Stimulated activated CD4-positive, alpha-beta T cell treated with anti-CD3 and anti-CD28 coated beads, TNF-alpha, amount 100 ng/mL, for 24 hours (primary cell): ENCODE results near the gene ZNF124.
"Not testable (repeated sequence)": the region's sequence is repeated elsewhere in the genome, so short reads cannot be mapped to it uniquely, and the experiment has no call there.

ENCODE experiments used
- DNase-seq, 3 experiments: peaks; one replicate each; pipeline ENCODE4 v3.0.0-alpha.2; 2020; ENCODE audit warnings: low read depth in 3 of 3

ZNF124 gene

DNA sequence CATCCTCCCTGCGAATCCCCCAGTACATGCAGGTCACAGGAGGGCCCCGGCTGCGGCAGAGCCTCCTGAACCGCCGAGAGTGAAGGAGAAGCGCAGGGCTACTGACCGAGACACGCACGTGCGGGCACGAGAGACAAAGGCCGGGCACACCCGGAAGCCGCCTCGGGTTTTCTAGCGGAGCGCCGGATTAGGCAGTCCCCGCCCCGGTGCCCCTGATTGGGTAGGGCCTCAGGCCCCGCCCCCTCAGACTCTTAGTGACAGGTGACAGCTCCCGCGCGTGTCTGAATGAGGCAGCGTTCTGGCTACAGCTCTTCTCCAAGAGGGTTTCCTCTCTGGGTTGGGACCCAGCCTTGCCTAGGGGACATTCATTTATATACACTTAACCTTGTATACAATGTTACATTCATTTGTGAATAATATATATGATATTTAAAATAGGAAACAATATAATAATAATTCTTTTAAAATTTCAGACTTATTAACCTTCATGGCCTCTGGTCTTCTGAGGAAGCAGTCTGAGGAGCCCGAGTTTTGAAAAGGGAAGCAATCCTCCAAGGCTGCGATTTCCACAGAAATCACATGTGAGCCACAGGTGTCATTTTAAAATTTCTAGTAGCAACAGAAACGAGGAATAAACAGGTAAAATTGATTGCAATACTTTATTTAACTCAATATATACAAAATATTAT is at the start of gene ZNF124:
TSS of gene ZNF124 (minus strand) at position 146 of the 689 bp plus-strand sequence. CDS start at position 3, 143 bp downstream.
- DNase-seq, result not testable (repeated sequence)

DNA sequence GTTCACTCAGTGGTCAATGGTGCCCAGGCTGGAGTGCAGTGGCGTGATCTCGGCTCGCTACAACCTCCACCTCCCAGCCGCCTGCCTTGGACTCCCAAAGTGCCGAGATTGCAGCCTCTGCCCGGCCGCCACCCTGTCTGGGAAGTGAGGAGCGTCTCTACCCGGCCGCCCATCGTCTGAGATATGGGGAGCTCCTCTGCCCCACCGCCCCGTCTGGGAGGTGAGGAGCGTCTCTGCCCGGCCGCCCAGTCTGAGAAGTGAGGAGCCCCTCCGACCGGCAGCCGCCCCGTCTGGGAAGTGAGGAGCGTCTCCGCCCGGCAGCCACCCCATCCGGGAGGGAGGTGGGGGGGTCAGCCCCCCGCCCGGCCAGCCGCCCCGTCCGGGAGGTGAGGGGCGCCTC is 48.5 kb upstream of the ZNF124 start:
- DNase-seq, result not testable (repeated sequence)

DNA sequence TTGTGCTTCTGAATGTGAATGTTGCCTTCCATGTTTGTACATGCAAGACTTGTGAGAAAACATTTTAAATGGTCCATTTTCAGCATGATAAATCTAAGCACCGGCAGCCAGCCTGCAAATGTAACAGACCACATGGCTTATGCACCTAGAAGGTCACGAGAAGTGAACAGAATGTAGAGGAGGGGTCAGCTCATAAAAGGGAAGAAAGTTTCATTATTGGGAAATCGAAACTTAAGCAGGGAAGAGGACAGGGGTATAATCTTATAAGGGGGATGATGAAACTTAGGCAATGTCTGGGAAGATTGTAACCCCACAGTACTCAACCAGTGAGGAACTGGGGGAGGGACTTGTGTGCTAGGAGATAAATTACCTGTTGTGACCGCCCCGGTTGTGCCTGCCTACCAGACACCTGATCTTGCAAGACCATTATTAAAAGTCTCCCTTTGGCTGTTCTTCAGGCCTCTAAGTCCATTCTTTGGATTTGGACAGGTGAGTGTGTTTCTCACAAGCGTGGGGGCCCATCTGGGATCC is 46.4 kb upstream of the ZNF124 start:
- no peak for DNase-seq

DNA sequence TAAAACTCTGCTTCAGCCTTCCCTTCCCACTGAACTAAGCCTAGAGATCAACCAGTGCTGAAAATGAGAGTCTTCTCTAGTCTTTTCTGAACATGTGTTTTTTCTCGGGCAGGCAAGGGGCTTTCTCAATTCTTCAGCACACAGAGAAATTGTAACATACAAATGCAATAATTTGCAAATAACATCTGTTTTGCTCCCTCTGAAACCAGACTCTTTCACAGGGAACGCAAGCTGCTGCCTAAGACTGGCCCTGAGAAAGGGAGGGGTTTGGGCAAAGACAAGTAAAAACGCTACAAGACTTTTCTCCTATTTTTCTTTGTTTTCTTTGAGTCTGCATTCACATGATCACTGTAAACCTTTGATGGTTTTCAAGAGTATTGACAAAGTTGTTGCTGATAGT is 44.4 kb upstream of the ZNF124 start:
- DNase-seq, result no peak

DNA sequence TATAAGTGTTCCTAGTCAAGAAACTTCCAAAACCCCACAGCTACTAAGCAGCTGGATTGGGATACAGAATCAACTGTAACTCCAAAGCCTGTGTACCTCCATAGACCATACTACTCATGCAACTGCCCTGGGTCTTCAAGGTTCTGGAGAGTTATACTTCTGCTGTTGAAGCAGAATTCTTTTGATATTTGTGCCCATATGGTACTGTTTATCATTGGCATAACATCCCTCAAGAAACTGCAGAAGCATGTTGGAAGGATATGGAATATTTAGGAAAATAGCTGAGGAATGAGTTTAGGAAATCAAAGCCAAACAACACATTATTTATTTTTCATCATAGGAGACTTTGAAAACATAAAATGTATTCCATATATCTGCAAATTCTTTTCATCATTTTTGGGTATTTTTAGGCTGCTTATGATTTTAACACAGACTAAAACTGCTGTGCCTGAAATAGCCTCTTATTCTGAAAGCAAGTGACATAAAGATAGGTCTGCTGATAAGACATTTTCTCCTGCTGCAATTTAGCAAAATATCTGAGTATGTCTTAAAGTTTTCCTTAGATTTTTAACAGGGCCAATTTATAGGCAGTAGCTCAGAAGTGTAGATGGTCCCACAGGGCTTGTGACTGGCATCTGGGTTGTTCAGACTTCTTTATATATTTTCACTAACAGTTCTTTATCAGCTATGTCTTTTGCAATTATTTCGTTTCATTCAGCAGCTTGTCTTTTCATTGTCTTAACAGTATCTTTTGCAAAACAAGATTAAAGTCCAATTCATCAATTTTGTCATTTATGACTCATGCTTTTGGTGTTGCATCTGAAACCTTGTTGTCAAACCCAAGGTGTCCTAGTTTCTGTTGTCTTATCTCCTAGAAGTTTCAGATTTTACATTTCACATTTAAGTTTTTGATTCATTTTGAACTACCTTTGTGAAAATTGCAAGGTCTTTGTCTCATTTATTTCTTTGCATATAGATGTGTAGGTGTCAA is 41.1 kb upstream of the ZNF124 start:
- no peak for DNase-seq

DNA sequence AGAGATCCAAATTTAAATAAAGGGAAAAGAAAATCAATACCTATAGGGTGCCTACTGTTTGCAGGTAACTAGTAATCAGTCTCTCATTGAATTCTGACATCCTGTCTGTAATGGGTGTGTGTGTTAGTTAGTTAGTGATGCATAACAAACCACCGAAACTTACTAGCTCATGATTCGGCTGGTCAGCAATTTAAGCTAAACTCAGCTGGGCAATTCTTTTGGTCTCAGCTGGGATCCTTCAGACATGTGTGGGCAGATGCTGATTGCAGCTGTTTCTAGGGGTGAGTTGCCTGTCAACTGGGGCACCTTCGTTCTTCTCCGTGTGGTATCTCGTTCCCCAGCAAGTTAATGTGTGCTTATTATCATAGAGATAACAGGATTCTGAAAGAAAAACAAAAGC is 40.2 kb upstream of the ZNF124 start:
- no peak for DNase-seq

DNA sequence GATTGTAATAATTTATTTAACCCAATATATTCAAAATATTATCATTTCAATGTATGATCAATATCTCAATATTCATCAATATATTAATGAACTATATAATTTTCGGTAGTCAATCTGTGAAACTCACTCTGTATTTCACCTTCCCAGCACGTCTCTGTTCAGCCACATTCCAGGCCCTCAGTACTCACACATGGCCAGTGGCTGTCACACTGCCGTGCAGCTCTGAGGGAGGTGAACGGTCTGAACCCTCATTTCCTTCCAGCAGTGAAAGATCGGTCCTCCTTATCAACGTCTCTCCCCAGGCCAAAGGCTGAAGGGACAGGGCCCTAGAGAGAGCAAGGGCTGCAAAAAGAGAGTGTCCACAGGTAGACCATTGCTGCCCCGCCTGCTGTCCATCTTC is 39.5 kb upstream of the ZNF124 start:
- no peak for DNase-seq

DNA sequence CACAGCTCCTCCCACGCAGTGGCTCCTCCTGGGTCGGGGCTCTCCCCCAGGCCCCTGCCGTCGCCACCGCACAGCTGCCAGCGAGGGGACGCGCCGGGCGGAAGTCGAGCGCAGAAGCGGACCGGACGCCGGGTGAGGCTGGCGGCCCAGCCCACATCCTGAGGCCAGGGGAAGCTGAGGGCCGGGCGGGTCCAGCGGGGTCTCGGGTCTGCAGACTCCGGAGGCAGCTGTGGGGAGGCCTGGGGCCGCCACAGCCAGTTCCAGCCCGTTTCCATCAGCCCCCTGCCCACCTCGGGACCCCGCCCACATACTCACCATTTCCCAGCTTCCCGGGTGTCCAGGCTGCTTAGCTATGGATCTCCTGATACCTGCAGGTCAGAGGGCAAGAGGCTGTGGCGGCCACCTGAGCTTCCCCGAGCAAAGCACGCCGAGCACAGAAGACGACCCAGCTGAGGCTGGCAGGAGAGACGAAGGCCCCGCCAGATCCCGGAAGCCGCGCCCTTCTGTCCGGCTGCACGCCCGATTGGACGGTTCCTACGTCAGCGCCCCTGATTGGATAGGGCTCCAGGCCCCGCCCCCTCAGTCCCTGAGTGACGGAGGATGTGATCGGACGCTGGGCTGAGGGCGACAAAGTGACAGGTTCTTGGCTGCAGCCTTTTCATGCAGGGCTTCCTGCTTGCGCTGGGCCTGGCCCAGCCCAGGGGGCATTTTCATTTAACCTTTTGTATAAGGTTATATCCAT is 38.7 kb upstream of the ZNF124 start:
- peak; percentile 93 to 97 (median 94) for DNase-seq

DNA sequence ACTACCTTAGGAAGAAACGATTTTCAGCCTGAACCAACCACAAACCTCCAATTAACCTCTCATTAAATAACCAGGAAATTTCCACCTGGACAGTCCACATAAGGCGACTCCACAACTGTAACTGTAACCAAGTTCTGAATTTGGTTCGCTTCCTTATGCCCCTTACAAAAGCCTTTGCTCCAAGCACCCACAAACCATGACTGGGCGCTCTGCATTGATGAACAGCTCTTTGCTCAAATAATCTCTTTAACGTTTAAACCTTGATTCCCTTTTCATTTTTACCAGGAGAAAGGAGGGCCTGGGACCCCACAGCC is 38.2 kb upstream of the ZNF124 start:
- no peak for DNase-seq

DNA sequence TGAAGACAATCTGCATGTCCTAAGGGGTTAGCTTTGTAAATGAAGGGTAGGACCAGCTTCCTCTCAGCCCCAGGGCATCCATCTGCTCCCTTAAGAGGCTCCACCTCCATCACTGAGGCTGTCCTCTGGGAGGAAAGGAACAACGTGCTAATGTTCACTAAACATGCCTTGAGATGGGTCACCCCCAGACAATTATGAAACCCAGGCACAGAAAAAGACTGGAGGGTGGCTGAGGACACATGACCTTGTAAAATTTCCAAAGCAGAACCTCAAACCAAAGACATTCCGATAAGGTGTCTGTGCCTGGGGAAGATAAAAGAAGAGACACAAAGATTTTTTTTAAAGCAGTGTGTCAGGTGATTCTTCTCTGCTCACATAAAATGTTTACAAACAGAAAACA is 37.6 kb upstream of the ZNF124 start:
- no peak for DNase-seq

DNA sequence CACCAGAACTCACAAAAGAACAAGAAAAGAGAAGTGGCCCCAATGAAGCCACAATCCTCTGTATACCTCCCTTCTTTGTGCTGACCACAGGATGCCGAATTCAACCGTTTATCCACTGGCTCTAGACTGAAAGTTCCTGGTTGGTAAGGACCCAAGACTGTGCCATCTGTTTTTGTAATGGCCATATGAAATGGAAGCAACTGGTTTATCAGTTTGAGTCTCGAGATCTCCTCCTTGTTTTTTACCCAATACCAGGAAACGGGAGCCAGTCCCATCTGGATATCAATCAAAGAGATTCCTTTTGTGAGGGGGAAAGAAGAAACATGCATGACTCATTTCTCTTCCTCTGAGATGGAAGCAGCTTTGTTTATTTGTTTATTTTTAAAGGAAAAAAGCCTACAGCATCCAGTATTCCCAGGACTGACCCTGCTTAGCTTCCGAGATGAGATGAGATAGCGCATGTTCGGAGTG is 32.4 kb upstream of the ZNF124 start:
- no peak for DNase-seq

DNA sequence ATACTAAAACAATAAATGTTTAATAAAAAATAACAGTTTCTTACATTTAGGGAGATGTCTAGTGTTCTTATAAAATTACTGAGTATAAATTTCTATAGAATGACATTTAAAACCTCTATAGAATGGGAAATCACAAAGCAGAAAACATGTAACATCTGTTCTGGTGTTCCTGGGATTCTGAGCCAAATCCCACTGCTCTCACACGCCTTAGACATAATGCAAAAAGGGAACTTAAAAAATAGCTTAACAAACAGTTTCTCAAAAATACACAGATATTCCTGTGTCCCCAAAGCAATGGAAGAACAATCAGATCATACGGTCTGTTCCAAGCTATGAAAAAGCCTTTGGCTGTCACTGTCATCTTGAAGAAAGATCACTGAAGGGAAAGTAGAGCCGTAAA is 27.0 kb upstream of the ZNF124 start:
- DNase-seq, result no peak

DNA sequence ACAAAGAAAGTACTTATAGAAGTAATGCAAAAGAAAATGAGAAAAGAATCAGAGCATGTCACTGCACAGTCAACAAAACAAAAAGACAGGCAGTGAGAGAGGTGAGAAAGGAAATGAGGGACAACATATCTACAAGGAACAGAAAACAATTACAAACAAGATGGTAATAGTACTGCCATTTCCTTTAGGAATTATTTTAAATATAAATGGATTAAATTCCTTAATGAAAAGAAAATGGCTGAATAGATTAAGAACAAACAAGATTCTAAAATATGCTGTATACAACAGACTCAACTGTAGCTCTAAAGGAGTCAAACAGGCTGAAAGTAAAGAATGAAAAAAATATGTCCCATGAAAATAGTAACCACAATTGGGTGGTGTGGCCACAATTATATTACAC is 22.1 kb upstream of the ZNF124 start:
- DNase-seq, result no peak

DNA sequence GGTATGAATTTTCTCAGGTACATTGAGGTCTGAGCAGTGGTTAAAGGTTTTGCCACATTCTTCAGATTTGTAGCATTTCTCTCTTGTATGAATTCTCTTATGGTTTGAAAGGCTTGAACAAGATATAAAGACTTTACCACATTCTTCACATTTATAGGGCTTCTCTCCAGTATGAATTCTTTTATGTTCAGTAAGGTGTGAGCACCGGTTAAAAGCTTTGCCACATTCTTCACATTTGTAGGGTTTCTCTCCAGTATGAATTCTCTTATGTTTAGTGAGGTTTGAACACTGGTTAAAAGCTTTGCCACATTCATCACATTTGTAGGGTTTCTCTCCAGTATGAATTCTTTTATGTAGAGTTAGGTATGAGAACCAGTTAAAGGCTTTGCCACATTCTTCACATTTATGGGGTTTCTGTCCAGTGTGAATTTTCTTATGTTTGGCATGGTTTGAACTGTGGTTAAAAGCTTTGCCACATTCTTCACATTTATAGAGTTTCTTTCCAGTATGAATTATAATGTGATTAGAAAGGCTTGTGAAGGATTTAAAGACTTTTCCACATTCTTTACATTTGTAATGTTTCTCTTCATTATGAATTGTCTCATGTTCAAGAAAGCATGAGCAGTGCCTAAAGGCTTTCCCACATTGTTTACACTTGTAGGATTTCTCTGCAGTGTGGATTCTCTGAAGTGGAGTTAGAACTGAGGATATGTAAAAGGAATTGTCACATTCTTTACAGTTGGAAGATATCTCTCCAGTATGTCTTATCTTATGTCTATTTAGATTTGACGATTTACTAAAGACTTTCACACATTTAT is 18.4 kb upstream of the ZNF124 start:
- no peak for DNase-seq

DNA sequence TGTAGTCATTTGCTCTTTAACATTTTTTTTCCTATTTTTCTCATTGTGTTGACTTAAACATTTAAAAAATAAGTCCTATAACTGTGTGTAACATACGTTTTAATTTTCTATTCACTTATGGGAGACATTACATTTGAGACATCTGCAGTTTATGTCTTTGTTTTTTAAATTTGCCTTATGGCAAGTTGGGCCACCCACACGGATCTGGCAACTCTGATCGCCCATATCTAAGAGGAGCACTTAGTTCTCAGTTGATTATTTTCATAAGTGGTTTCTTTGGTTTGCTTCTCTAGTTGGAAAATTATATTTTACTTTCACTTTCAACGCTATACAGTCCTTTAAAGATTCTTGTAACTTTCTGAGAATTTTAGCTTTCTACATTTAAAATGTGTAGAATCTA is 13.8 kb upstream of the ZNF124 start:
- DNase-seq, result no peak

DNA sequence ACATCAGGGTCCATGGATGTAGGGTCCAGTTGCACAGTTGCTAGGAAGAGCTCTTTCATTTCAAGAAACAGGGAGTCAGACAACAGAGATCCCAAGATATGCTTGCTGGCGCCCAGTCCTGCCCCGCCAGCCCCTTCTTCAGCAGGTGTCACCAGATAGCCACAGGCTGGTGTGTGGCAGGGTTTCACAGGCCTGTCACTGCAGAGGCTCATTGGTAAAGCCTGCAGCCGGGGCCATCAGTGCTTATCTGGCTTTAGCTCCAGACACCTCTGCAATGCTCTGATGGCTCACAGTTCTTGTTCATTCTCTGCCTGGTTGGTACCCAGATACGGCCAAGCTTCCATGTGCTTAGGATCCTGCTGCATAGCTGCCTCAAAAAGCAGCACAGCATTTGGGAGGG is 12.4 kb upstream of the ZNF124 start:
- DNase-seq, result no peak

DNA sequence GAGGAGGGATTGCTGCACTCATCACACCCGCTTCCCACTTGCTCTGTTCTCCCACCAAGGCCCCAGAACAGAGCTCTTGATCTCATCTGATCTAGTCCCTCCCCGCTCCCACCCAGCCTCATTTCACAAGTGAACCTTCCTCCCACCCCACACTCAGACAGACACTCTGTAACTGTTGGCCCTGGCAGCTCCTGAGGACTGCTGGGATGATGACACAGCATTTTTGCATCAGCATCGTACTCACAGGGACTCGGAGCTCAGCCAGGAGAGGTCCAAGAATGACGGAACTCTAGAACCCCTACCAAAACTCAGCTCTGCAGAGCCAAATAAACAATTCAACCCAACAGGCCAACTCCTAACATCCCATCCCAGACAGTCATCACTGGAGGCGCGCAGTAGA is 11.2 kb upstream of the ZNF124 start:
- no peak for DNase-seq

DNA sequence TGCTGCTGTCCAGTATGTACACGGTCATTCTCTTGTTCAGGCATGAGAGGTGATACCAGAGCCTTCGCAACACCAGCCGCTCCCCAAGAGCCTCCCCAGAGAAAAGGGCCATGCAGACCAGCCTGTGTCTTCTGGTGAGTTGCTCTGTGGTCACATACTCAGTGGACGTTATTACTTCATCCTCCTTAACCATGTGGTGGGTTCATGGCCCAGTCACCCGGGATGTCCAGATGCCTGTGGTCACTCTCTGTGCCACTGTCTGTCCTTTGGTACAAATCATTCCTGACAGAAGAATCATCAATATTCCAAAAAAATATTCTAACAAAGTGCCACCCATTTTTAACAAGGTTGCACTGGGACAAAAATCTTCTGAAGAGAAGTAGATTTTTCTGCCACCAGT is 8.8 kb upstream of the ZNF124 start:
- DNase-seq, result no peak

DNA sequence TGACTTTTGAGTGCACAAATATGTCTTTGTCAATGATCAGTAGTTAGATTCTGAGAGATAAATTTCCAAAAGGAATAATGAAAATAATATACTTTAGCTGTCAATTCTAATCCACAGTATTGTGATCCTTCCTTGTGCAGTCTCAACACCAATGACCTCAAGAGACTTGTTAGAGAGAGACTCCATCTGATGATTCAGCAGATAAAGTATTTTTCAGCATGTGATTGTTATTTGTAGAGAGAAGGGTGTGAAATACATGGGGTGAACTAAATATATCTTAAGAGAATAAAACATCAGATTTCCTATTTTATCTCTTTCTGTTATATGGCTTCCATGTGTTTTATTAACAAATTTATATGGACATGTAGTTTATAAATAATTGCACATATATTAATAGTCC is 5.9 kb upstream of the ZNF124 start:
- DNase-seq, result no peak

DNA sequence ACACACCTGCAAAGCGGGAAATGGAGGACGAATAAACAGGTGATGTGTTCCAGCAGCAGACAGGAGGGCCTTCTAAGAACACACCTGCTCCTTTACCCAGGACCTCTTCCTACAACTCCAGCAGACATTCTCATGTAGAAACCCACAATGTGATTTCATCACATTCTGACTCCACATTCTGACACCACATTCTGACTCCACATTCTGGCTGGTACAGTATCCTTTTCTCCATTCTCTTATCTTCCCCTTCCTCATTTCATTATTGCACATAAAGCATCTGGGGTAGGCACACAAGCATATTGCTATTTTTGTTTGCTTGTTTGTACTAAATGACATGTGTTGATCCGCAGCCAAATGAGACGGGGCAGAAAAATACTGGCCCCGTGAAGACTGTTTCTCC is 3.6 kb upstream of the ZNF124 start:
- DNase-seq, result no peak

DNA sequence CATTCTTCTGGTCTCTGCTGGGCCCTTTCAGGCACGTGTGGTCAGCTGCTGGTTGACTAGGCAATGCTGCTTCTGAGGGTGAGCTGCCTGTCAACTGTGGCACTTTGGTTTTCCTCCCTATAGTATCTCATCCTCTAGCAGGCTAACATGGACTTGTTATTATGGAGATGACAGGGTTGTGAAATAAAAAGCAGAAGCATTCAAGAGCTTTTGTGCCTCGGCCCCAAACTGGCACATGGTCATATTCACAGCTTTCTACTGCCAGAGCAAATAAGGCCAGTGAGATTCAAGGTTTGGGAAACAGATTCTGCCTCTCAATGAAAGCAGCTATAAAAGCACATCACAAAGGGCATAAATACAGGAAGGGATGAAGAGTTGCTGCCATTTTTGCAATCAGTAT is 1.6 kb upstream of the ZNF124 start:
- DNase-seq, result no peak
